H1 (cell line): ENCODE data around the gene MATN1. TPM values are rescaled to one million over a fixed set of nuclear protein-coding genes. Genes with fewer than 3 reads are reported as not detected.
A peak's percentile ranks its signal among the peaks of the same experiment; 100 is the strongest.

Source experiments
- CTCF ChIA-PET: fragments of 300-600 bp; sonication (Branson Sonifier 250); formaldehyde crosslinking; loops from one replicate; lab custom pipeline; 2021; ENCODE audit not compliant: partially characterized antibody; lab: Charles Lee
- POLR2A ChIA-PET: fragments of 300-600 bp; sonication (Branson Sonifier 250); formaldehyde crosslinking; loops from one replicate; lab custom pipeline; 2021; ENCODE audit warnings: inconsistent platforms; ENCODE audit not compliant: partially characterized antibody; lab: Charles Lee
- DNase-seq, 2 experiments: peaks; one replicate each; pipeline versions ENCODE4 v3.0.0 to v3.0.0-alpha.2; 2010 to 2022; ENCODE audit warnings: low spot score in 2 of 2, low read depth in 1 of 2, mixed read lengths in 1 of 2
- FAIRE-seq: peaks from 2 replicates; lab custom pipeline; 2011; peaks lifted over from hg19 to GRCh38; lab: Jason Lieb, UNC
- H2AFZ ChIP-seq: 2 replicates; pipeline ENCODE4 v1.8.1; 2012; ENCODE audit warnings: low read length, inconsistent platforms
- H2AK5ac ChIP-seq: 2 replicates; pipeline ENCODE4 v1.6.1; 2013; ENCODE audit warnings: low read depth, low read length
- H2BK120ac ChIP-seq: replicated peaks from 2 replicates; pipeline ENCODE3; 2013; ENCODE audit warnings: low read depth, low read length, inconsistent platforms
- H2BK12ac ChIP-seq: 2 replicates; pipeline ENCODE4 v1.6.1; 2013; ENCODE audit warnings: low read depth, low read length
- H2BK15ac ChIP-seq: 2 replicates; pipeline ENCODE4 v1.6.1; 2013; ENCODE audit warnings: low read length
- H2BK20ac ChIP-seq: 2 replicates; pipeline ENCODE4 v1.6.1; 2013; ENCODE audit warnings: low read length
- H2BK5ac ChIP-seq: 2 replicates; pipeline ENCODE4 v1.6.1; 2013; ENCODE audit warnings: low read depth, low read length
- H3K14ac ChIP-seq: 2 replicates; pipeline ENCODE4 v1.6.1; 2013; ENCODE audit warnings: inconsistent platforms; ENCODE audit not compliant: insufficient read length
- H3K18ac ChIP-seq: 2 replicates; pipeline ENCODE4 v1.6.1; 2013; ENCODE audit warnings: low read length; ENCODE audit errors: extremely low read depth
- H3K23ac ChIP-seq: 2 replicates; pipeline ENCODE4 v1.6.1; 2013; ENCODE audit warnings: inconsistent platforms; ENCODE audit not compliant: insufficient read length
- H3K23me2 ChIP-seq: 2 replicates; pipeline ENCODE4 v1.6.1; 2013; ENCODE audit warnings: low read depth, low read length
- H3K27ac ChIP-seq: 2 replicates; pipeline ENCODE4 v1.6.1; 2011; ENCODE audit warnings: low read depth, low read length, inconsistent platforms
- H3K27me3 ChIP-seq, 4 experiments: replicated peaks in 1 of 4; 1 replicate in 1 of 4; 2 replicates in 3 of 4; pipeline versions ENCODE4 v1.6.1 to v1.8.1; 2011 to 2013; ENCODE audit warnings: low read length in 3 of 4, mild to moderate bottlenecking in 3 of 4, inconsistent platforms in 2 of 4, mixed read lengths in 2 of 4, moderate library complexity in 1 of 4; ENCODE audit not compliant: control insufficient read depth in 3 of 4, insufficient read depth in 3 of 4; ENCODE audit errors: extremely low read depth in 1 of 4
- H3K36me3 ChIP-seq, 4 experiments: 2 replicates each; pipeline versions ENCODE4 v1.6.1 to v1.8.1; 2011 to 2013; ENCODE audit warnings: mild to moderate bottlenecking in 4 of 4, low read length in 3 of 4, moderate library complexity in 2 of 4, control low read depth in 1 of 4, inconsistent platforms in 1 of 4; ENCODE audit not compliant: insufficient read depth in 4 of 4, control insufficient read depth in 2 of 4
- H3K4ac ChIP-seq: replicated peaks from 2 replicates; pipeline ENCODE3; 2013; ENCODE audit warnings: low read length, low read depth, mixed read lengths, inconsistent platforms; ENCODE audit not compliant: insufficient read length
- H3K4me1 ChIP-seq, 4 experiments: replicated peaks in 1 of 4; 1 replicate in 1 of 4; 2 replicates in 3 of 4; pipeline versions ENCODE4 v1.6.1 to v1.8.1; 2011 to 2013; ENCODE audit warnings: low read length in 3 of 4, inconsistent platforms in 2 of 4, mixed read lengths in 1 of 4; ENCODE audit not compliant: insufficient read depth in 4 of 4, control insufficient read depth in 3 of 4
- H3K4me2 ChIP-seq, 2 experiments: 2 replicates each; pipeline versions ENCODE4 v1.6.1 to v1.8.1; 2011 to 2013; ENCODE audit warnings: low read depth in 2 of 2, low read length in 2 of 2, control low read depth in 1 of 2, inconsistent platforms in 1 of 2, mild to moderate bottlenecking in 1 of 2; ENCODE audit not compliant: insufficient read depth in 1 of 2
- H3K4me3 ChIP-seq, 4 experiments: fragments of 200-600, 300-600 bp in 1 of 4; sonication (generic), shearing (Covaris generic), sonication (Bioruptor Twin) in 1 of 4; 2 replicates each; pipeline versions ENCODE4 v1.5.1 to v1.8.1; 2011 to 2016; ENCODE audit warnings: low read length in 4 of 4, low read depth in 3 of 4, control low read depth in 2 of 4, inconsistent platforms in 2 of 4, mild to moderate bottlenecking in 2 of 4, mixed read lengths in 1 of 4, moderate library complexity in 1 of 4; ENCODE audit not compliant: insufficient read depth in 2 of 4; ENCODE audit errors: extremely low read depth in 1 of 4
- H3K56ac ChIP-seq: replicated peaks from 2 replicates; pipeline ENCODE3; 2013; ENCODE audit warnings: low read depth, mild to moderate bottlenecking, mixed read lengths, low read length, inconsistent platforms; ENCODE audit not compliant: insufficient read length
- H3K79me1 ChIP-seq: 2 replicates; pipeline ENCODE4 v1.6.1; 2013; ENCODE audit warnings: low read depth, low read length, control low read depth
- H3K79me2 ChIP-seq, 2 experiments: 2 replicates each; pipeline versions ENCODE4 v1.6.1 to v1.8.1; 2012 to 2013; ENCODE audit warnings: low read length in 2 of 2, mild to moderate bottlenecking in 2 of 2, inconsistent platforms in 1 of 2; ENCODE audit not compliant: insufficient read depth in 2 of 2, control insufficient read depth in 1 of 2
- H3K9ac ChIP-seq, 4 experiments: replicated peaks in 1 of 4; 1 replicate in 1 of 4; 2 replicates in 3 of 4; pipeline versions ENCODE4 v1.6.1 to v1.8.1; 2011 to 2013; ENCODE audit warnings: low read depth in 3 of 4, low read length in 3 of 4, control low read depth in 2 of 4, mild to moderate bottlenecking in 2 of 4, moderate library complexity in 2 of 4, inconsistent platforms in 1 of 4; ENCODE audit errors: extremely low read depth in 1 of 4
- H3K9me3 ChIP-seq, 2 experiments: 2 replicates each; pipeline versions ENCODE4 v1.6.1 to v1.8.1; 2012 to 2013; ENCODE audit warnings: mild to moderate bottlenecking in 2 of 2, moderate library complexity in 2 of 2, control low read depth in 1 of 2, inconsistent platforms in 1 of 2, low read depth in 1 of 2, low read length in 1 of 2, mixed read lengths in 1 of 2; ENCODE audit not compliant: insufficient read depth in 2 of 2
- H4K20me1 ChIP-seq, 2 experiments: replicated peaks in 1 of 2; 2 replicates each; pipeline versions ENCODE3 to v1.8.1; 2011 to 2013; ENCODE audit warnings: inconsistent platforms in 2 of 2, low read length in 2 of 2, mild to moderate bottlenecking in 1 of 2; ENCODE audit not compliant: insufficient read depth in 2 of 2, control insufficient read depth in 1 of 2
- H4K5ac ChIP-seq: 2 replicates; pipeline ENCODE4 v1.6.1; 2013; ENCODE audit warnings: low read length, low read depth, mixed read lengths, inconsistent platforms; ENCODE audit not compliant: insufficient read length
- H4K8ac ChIP-seq: 2 replicates; pipeline ENCODE4 v1.8.0; 2013; ENCODE audit warnings: mild to moderate bottlenecking, moderate library complexity, low read length, inconsistent platforms; ENCODE audit not compliant: insufficient read depth; ENCODE audit errors: extremely low read depth
- H4K91ac ChIP-seq: replicated peaks from 2 replicates; pipeline ENCODE3; 2013; ENCODE audit warnings: low read length, mixed read lengths, inconsistent platforms; ENCODE audit not compliant: insufficient read length
- BACH1 ChIP-seq: IDR thresholded peaks from 2 replicates; pipeline ENCODE4 v1.6.1; 2012; ENCODE audit warnings: low read length, improper control_type of control experiment
- BCL11A ChIP-seq, 2 experiments: IDR thresholded peaks; one replicate each; pipeline ENCODE4 v1.6.1; 2011; ENCODE audit warnings: low read depth in 2 of 2, low read length in 2 of 2, mild to moderate bottlenecking in 2 of 2
- BRCA1 ChIP-seq: IDR thresholded peaks from 2 replicates; pipeline ENCODE4 v1.6.1; 2012; ENCODE audit warnings: low read depth, low read length, improper control_type of control experiment
- CBX8 ChIP-seq: fragments of 300-800, 300-1000 bp; sonication (generic); IDR thresholded peaks from 2 replicates; pipeline ENCODE4 v1.7.1; 2016; ENCODE audit warnings: low read depth, low read length, borderline replicate concordance
- CHD1 ChIP-seq: IDR thresholded peaks from 2 replicates; pipeline ENCODE4 v1.6.1; 2012; ENCODE audit warnings: low read depth, low read length, improper control_type of control experiment
- CTBP2 ChIP-seq: IDR thresholded peaks from 2 replicates; pipeline ENCODE4 v1.7.0; 2011; ENCODE audit warnings: borderline replicate concordance, mild to moderate bottlenecking, moderate library complexity, mixed read lengths, low read length; ENCODE audit not compliant: insufficient read depth, insufficient read length
- MAFK ChIP-seq: IDR thresholded peaks from 2 replicates; pipeline ENCODE4 v1.6.1; 2012; ENCODE audit warnings: low read depth, mild to moderate bottlenecking, improper control_type of control experiment, low read length
- NANOG ChIP-seq: IDR thresholded peaks from 2 replicates; pipeline ENCODE4 v1.6.1; 2011; ENCODE audit warnings: low read length, low read depth, mild to moderate bottlenecking, inconsistent platforms; ENCODE audit not compliant: insufficient read depth, poor library complexity, severe bottlenecking
- POLR2AphosphoS5 ChIP-seq: IDR thresholded peaks from 2 replicates; pipeline ENCODE4 v1.6.1; 2011; ENCODE audit warnings: low read depth, low read length
- WGBS, 2 experiments: shearing (Covaris generic) in 1 of 2; methylation state at CpG; one replicate each; pipeline versions ENCODE4 v1.1.6 to v1.1.7; 2013 to 2015; ENCODE audit warnings: low lambda C conversion rate in 2 of 2, mixed read lengths in 2 of 2, inconsistent platforms in 1 of 2, low coverage in 1 of 2, missing lambda C conversion rate in 1 of 2; ENCODE audit not compliant: insufficient replicate concordance in 2 of 2, insufficient coverage in 1 of 2, insufficient read length in 1 of 2; ENCODE audit errors: extremely low coverage in 1 of 2, missing lambda C conversion rate in 1 of 2; 5-methylcytosine and 5-hydroxymethylcytosine counted together
- polyA plus RNA-seq, 7 experiments: library from polyadenylated mRNA; depleted of rRNA in 3 of 7; stranded (reverse) in 5 of 7; unstranded in 2 of 7; fragments of >200 nt in 5 of 7; fragments of 200-250 nt in 2 of 7; gene quantifications; 1 replicate in 5 of 7; 2 replicates in 1 of 7; 4 replicates in 1 of 7; pipeline versions ENCODE4 v1.2.1 to v1.2.3, GENCODE V29; 2011 to 2013; ENCODE audit warnings: missing spikeins in 2 of 7, mixed read lengths in 2 of 7
- total RNA-seq: library from RNA; stranded (reverse); fragmentation: NEBNext Ultra II Directional; extraction: Animal tissue kit (Norgen Biotek cat#: 25700); gene quantifications from 2 replicates; pipeline ENCODE4 v1.2.1, GENCODE V29; 2021
- TF ChIP-seq, protein P1 (sequence below): IDR thresholded peaks from 2 replicates; pipeline ENCODE4 v1.6.1; 2012; ENCODE audit warnings: inconsistent platforms
- TF ChIP-seq, protein P2 (sequence below): IDR thresholded peaks from 2 replicates; pipeline ENCODE4 v1.6.1; 2012; ENCODE audit warnings: inconsistent platforms

Gene MATN1
- total and polyA plus RNA-seq, 2 of the 8 experiments (the other 6 are each of a cell fraction or from before 2014, with no cell fraction given), result 0.12 to 0.28 TPM

DNA sequence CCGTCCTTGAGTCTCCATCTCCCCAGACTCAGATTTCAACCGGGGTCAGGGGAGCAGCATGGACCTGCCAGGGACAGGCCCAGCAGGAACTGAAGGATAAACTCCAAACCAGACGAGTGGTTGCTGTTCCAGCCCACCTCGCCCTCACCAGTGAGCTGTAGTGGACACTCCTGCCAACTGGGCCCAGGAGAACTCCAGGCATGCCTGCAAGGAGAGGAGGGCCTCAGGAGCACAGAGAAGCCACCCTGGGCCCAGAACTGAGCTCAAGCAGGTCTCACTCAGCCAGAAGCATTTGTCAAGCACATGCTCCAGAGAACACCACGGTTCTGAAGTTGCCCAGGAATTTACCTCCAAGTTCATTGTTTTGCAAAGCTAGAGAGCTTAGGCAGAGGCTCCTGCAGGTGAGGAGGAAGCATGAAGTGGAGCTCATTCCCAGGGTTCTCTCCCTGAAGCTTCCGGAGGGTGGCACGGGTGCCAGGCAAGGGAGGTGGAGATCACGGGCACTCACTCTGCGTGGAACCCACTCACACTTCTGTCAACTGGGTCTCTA lies 61.0 kb downstream of the MATN1 start:
- TF ChIP-seq NANOG, result no peak
- TF ChIP-seq, protein P1, sequence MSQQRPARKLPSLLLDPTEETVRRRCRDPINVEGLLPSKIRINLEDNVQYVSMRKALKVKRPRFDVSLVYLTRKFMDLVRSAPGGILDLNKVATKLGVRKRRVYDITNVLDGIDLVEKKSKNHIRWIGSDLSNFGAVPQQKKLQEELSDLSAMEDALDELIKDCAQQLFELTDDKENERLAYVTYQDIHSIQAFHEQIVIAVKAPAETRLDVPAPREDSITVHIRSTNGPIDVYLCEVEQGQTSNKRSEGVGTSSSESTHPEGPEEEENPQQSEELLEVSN, result peak; percentile 90
- TF ChIP-seq CHD1, result no peak
- TF ChIP-seq, protein P2, sequence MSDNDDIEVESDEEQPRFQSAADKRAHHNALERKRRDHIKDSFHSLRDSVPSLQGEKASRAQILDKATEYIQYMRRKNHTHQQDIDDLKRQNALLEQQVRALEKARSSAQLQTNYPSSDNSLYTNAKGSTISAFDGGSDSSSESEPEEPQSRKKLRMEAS, result peak; percentile 75; the same call in 1 of the 2 replicates
- TF ChIP-seq BACH1, result no peak
- TF ChIP-seq BRCA1, result no peak
- TF ChIP-seq BCL11A (IDR thresholded peaks at IDR 0.05; ENCODE audit: low read depth in 2 of 2, low read length in 2 of 2), result no peak
- TF ChIP-seq CTBP2, result no peak
- TF ChIP-seq CBX8, result no peak
- no peak for TF ChIP-seq MAFK
- TF ChIP-seq POLR2AphosphoS5, result no peak
- 68% methylated on average over 5 of the region's 9 CpGs; no CpG with 5 or more reads in 1 of the 2 experiments for WGBS, 2 experiments
- Histone ChIP-seq H2AFZ (no peak overlapping the region), H3K79me2 (no peaks in the 10 kb centered on the region), H3K4me3 (no peak overlapping the region), H3K27me3 (peaks cover 0 to 2% (median 0%) of the 10 kb centered on the region in 4 experiments; a peak in 2 of 7 replicates), H3K27ac (no peak overlapping the region), H3K4ac (no peak overlapping the region), H2BK20ac (peak overlapping the region; percentile 61; the same call in 1 of the 2 replicates), H3K9ac (no peak overlapping the region), H4K20me1 (no peaks in the 10 kb centered on the region), H3K23me2 (no peaks in the 10 kb centered on the region), H3K18ac (no peak overlapping the region), H3K14ac (no peak overlapping the region), H2AK5ac (no peak overlapping the region), H4K5ac (no peak overlapping the region), H2BK5ac (no peak overlapping the region), H3K79me1 (no peaks in the 10 kb centered on the region), H2BK12ac (no peak overlapping the region), H4K91ac (no peak overlapping the region), H4K8ac (no peak overlapping the region), H3K4me2 (no peak overlapping the region), H3K23ac (no peak overlapping the region), H3K4me1 (peaks cover 0 to 9% (median 3%) of the 10 kb centered on the region in 4 experiments; a peak in 5 of 7 replicates), H3K56ac (no peak overlapping the region), H3K9me3 (no peaks in the 10 kb centered on the region), H2BK15ac (no peak overlapping the region), H3K36me3 (no peaks in the 10 kb centered on the region), H2BK120ac (no peak overlapping the region)
- FAIRE-seq, result peak; percentile 57
- no peak for DNase-seq
- ChIA-PET POLR2A (interaction anchor here (1.0 kb wide), 1 partner anchor 13 kb away, joined by 3 read pairs; no protein-coding TSS in a partner anchor), CTCF (interaction anchor here (0.8 to 1.7 kb wide), 5 partner anchors 9 to 282 kb away, joined by 3 to 4 read pairs (median 4); no protein-coding TSS in a partner anchor)
